HepG2 (cell line): ENCODE measurements around the gene GGACT. TPM values are rescaled to one million over a fixed set of nuclear protein-coding genes. Genes with fewer than 3 reads are reported as not detected.

Source experiments
- ATAC-seq: fragments of 200-7000 bp; cut with Tn5 transposase; 3 replicates; pipeline ENCODE4 v1.9.1; 2020; ENCODE audit warnings: mild to moderate bottlenecking, moderate library complexity
- BruUV-seq: library from RNA; stranded (reverse); fragments of 400-500 nt; replicated peaks from 2 replicates; lab custom pipeline; 2021; lab: Mats Ljungman, UMichigan
- CTCF ChIA-PET: fragments of 300-600 bp; formaldehyde crosslinking; extraction: SDS; loops from one replicate; lab custom pipeline; 2021; ENCODE audit warnings: low total read pairs, inconsistent platforms, low intra/inter-chr PET ratio; lab: Yijun Ruan, JAX
- POLR2A ChIA-PET: fragments of 350-600 bp; sonication (Branson Sonifier 250); formaldehyde crosslinking; loops from one replicate; lab custom pipeline; 2020; ENCODE audit warnings: antibody characterized with exemption, inconsistent platforms; lab: Yijun Ruan, JAX
- DNase-seq: peaks from one replicate; pipeline ENCODE4 v3.0.0-alpha.2; 2015; ENCODE audit warnings: low spot score
- FAIRE-seq: peaks from 3 replicates; lab custom pipeline; 2011; peaks lifted over from hg19 to GRCh38; lab: Jason Lieb, UNC
- H2AFZ ChIP-seq: one replicate; pipeline ENCODE4 v1.6.1; 2011; ENCODE audit warnings: low read length, inconsistent platforms
- H3K27ac ChIP-seq: fragments of 300-600 bp; 3 replicates; pipeline ENCODE4 v1.8.0; 2011; ENCODE audit warnings: mixed run types, mild to moderate bottlenecking, mixed read lengths, low read length, inconsistent platforms; ENCODE audit not compliant: insufficient read depth; ENCODE audit errors: extremely low read length
- H3K27me3 ChIP-seq, 2 experiments: fragments of 200-600 bp in 1 of 2; 2 replicates in 1 of 2; 3 replicates in 1 of 2; pipeline versions ENCODE4 v1.6.0 to v1.8.0; 2011; ENCODE audit warnings: low read length in 2 of 2, mild to moderate bottlenecking in 2 of 2, moderate library complexity in 2 of 2, inconsistent platforms in 1 of 2; ENCODE audit not compliant: insufficient read depth in 2 of 2, control insufficient read depth in 1 of 2
- H3K36me3 ChIP-seq, 2 experiments: fragments of 200-600 bp in 1 of 2; replicated peaks in 1 of 2; 2 replicates in 1 of 2; 3 replicates in 1 of 2; pipeline versions ENCODE4 v1.5.1 to v1.8.0; 2011; ENCODE audit warnings: low read length in 2 of 2, inconsistent platforms in 1 of 2; ENCODE audit not compliant: insufficient read depth in 2 of 2, control insufficient read depth in 1 of 2
- H3K4me1 ChIP-seq: 2 replicates; pipeline ENCODE4 v1.5.1; 2012; ENCODE audit warnings: low read length, inconsistent platforms; ENCODE audit not compliant: insufficient read depth
- H3K4me2 ChIP-seq: 2 replicates; pipeline ENCODE4 v1.6.0; 2011; ENCODE audit warnings: low read depth, low read length, inconsistent platforms
- H3K4me3 ChIP-seq, 3 experiments: fragments of 200-600 bp in 1 of 3; sonication (generic), shearing (Covaris generic) in 1 of 3; replicated peaks in 1 of 3; 2 replicates each; pipeline ENCODE4 v1.5.1; 2011 to 2016; ENCODE audit warnings: low read length in 3 of 3, inconsistent platforms in 2 of 3, low read depth in 2 of 3, mild to moderate bottlenecking in 2 of 3, control low read depth in 1 of 3, mixed read lengths in 1 of 3; ENCODE audit not compliant: insufficient read depth in 1 of 3
- H3K79me2 ChIP-seq: one replicate; pipeline ENCODE4 v1.6.1; 2011; ENCODE audit warnings: low read length, inconsistent platforms; ENCODE audit not compliant: insufficient read depth
- H3K9ac ChIP-seq: 2 replicates; pipeline ENCODE4 v1.6.0; 2011; ENCODE audit warnings: mild to moderate bottlenecking, low read depth, low read length, inconsistent platforms; ENCODE audit not compliant: insufficient read depth
- H3K9me3 ChIP-seq: 2 replicates; pipeline ENCODE4 v1.5.1; 2012; ENCODE audit warnings: mild to moderate bottlenecking, low read length
- H4K20me1 ChIP-seq: 2 replicates; pipeline ENCODE4 v1.6.0; 2011; ENCODE audit warnings: inconsistent platforms, mild to moderate bottlenecking, low read length, moderate library complexity; ENCODE audit not compliant: insufficient read depth
- CTCF ChIP-seq: sonication (generic); formaldehyde crosslinking; IDR thresholded peaks from 2 replicates; pipeline ENCODE4 v1.5.0; 2020; ENCODE audit warnings: mild to moderate bottlenecking, missing genetic modification reagents, moderate library complexity
- ELF4 ChIP-seq: sonication (generic); formaldehyde crosslinking; IDR thresholded peaks from 2 replicates; pipeline ENCODE4 v1.5.0; 2020; ENCODE audit warnings: missing genetic modification reagents, mild to moderate bottlenecking, moderate library complexity, borderline replicate concordance
- EZH2 ChIP-seq: conservative IDR thresholded peaks from 2 replicates; pipeline ENCODE4 v1.6.1; 2012; ENCODE audit warnings: mild to moderate bottlenecking, low read depth, low read length, moderate library complexity
- FUBP1 ChIP-seq: sonication (generic); formaldehyde crosslinking; IDR thresholded peaks from 2 replicates; pipeline ENCODE4 v1.5.1; 2020; ENCODE audit warnings: missing genetic modification reagents, mild to moderate bottlenecking, borderline replicate concordance
- GATA4 ChIP-seq: sonication (generic); IDR thresholded peaks from 2 replicates; pipeline ENCODE4 v1.6.1; 2016; ENCODE audit warnings: antibody characterized with exemption, low read depth, borderline replicate concordance
- HNRNPL ChIP-seq: fragments of 200-400 bp; formaldehyde crosslinking; IDR thresholded peaks from 2 replicates; pipeline ENCODE4 v1.6.1; 2017; ENCODE audit warnings: mild to moderate bottlenecking, low read depth, low read length
- HOXA9 ChIP-seq: sonication (generic); formaldehyde crosslinking; IDR thresholded peaks from 2 replicates; pipeline ENCODE4 v1.8.1; 2022; ENCODE audit warnings: missing genetic modification reagents, mild to moderate bottlenecking, moderate library complexity, borderline replicate concordance
- KDM3A ChIP-seq: IDR thresholded peaks from 2 replicates; pipeline ENCODE4 v1.6.1; 2018; ENCODE audit warnings: low read depth, missing compliant biosample characterization
- KLF16 ChIP-seq, 2 experiments: sonication (generic) in 1 of 2; formaldehyde crosslinking in 1 of 2; IDR thresholded peaks; 2 replicates each; pipeline versions ENCODE4 v1.6.1 to v1.8.0; 2016 to 2023; ENCODE audit warnings: missing genetic modification reagents in 2 of 2, missing compliant biosample characterization in 1 of 2
- KLF9 ChIP-seq: IDR thresholded peaks from 2 replicates; pipeline ENCODE4 v1.6.1; 2016; ENCODE audit warnings: low read depth
- RAD21 ChIP-seq: fragments of 450-650 bp; formaldehyde crosslinking; IDR thresholded peaks from 2 replicates; pipeline ENCODE4 v1.5.0; 2020; ENCODE audit warnings: mild to moderate bottlenecking
- RBAK ChIP-seq: sonication (generic); formaldehyde crosslinking; IDR thresholded peaks from 2 replicates; pipeline ENCODE4 v1.5.1; 2020; ENCODE audit warnings: mild to moderate bottlenecking, missing genetic modification reagents
- REPIN1 ChIP-seq: sonication (generic); formaldehyde crosslinking; IDR thresholded peaks from 2 replicates; pipeline ENCODE4 v1.8.0; 2022; ENCODE audit warnings: missing genetic modification reagents, low read depth, mild to moderate bottlenecking, borderline replicate concordance
- SMAD1 ChIP-seq: sonication (generic); formaldehyde crosslinking; IDR thresholded peaks from 2 replicates; pipeline ENCODE4 v1.4.0; 2020; ENCODE audit warnings: missing genetic modification reagents, low read depth, mild to moderate bottlenecking, borderline replicate concordance
- THAP9 ChIP-seq: sonication (generic); formaldehyde crosslinking; IDR thresholded peaks from 2 replicates; pipeline ENCODE4; 2020; ENCODE audit warnings: missing genetic modification reagents, mild to moderate bottlenecking, borderline replicate concordance
- WGBS: methylation state at CpG from one replicate; pipeline ENCODE4 v1.1.6; 2017; ENCODE audit warnings: low lambda C conversion rate; 5-methylcytosine and 5-hydroxymethylcytosine counted together
- in situ Hi-C: cut with HindIII; loops from 2 replicates; pipeline ENCODE4 v1.10.0; 2017; ENCODE audit warnings: low pct_unique_long_range_greater_than_20kb; ENCODE audit not compliant: extremely low pct_ligation_motif_present
- intact Hi-C: fragments of 100-400 bp; cut with micrococcal nuclease; formaldehyde crosslinking; loops from one replicate; pipeline ENCODE4 v1.10.0; 2022; ENCODE audit not compliant: unreplicated experiment
- polyA plus RNA-seq, 8 experiments: library from polyadenylated mRNA; depleted of rRNA in 3 of 8; stranded (reverse) in 7 of 8; unstranded in 1 of 8; fragments of >200 nt; fragmentation: Illumina TruSeq in 4 of 8; extraction: Trizol in 4 of 8; gene quantifications; 2 replicates each; pipeline versions ENCODE4 v1.2.1 to v1.2.3, GENCODE V29; 2011 to 2016; ENCODE audit warnings: low read depth in 4 of 8, missing spikeins in 1 of 8, mixed read lengths in 1 of 8; ENCODE audit not compliant: insufficient read depth in 1 of 8
- total RNA-seq, 5 experiments: library from RNA; depleted of rRNA; stranded (reverse); fragments of >200 nt; fragmentation: Illumina TruSeq; extraction: Trizol; gene quantifications; 2 replicates each; pipeline ENCODE4 v1.2.3, GENCODE V29; 2016; ENCODE audit warnings: low read depth in 1 of 5

The GGACT gene
- total and polyA plus RNA-seq, 2 of the 13 experiments (the other 11 are each of a cell fraction or from before 2014, with no cell fraction given): 1.7 to 1.9 TPM

- Histone ChIP-seq H3K9ac (no peak overlapping the region), H3K27me3 (no peaks in the 10 kb centered on the region), H3K36me3 (peaks cover 0 to 4% of the 10 kb centered on the region in 2 experiments; a peak in 1 of 5 replicates), H3K4me3 (no peak overlapping the region), H3K4me2 (no peak overlapping the region), H3K79me2 (no peaks in the 10 kb centered on the region), H3K9me3 (no peaks in the 10 kb centered on the region), H3K27ac (no peak overlapping the region), H4K20me1 (no peaks in the 10 kb centered on the region), H2AFZ (no peak overlapping the region), H3K4me1 (peaks cover 31% of the 10 kb centered on the region)
- 11% methylated on average over 5 of the region's 5 CpGs for WGBS
- FAIRE-seq (peak; percentile 94), ATAC-seq (peak; percentile 92), DNase-seq (peak; percentile 56)
- intact Hi-C loops (loop anchor here (1.0 to 10.0 kb wide), 5 partner anchors 280 to 859 kb away; partner anchors contain the start of genes PCCA and ZIC2), in situ Hi-C loops (loop anchor here (10.0 kb wide), 1 partner anchor 600 kb away; no protein-coding TSS in a partner anchor)
- CTCF ChIA-PET: interaction anchor here (0.7 to 1.8 kb wide), 5 partner anchors 73 to 858 kb away, joined by 3 to 30 read pairs (median 3); partner anchors contain the start of gene GGACT
- no TSS peak for BruUV-seq
- POLR2A ChIA-PET: interaction anchor here (0.6 kb wide), 1 partner anchor 343 kb away, joined by 3 read pairs; no protein-coding TSS in a partner anchor
- TF ChIP-seq SMAD1 (CRISPR knock-in tag) (no peak), THAP9 (CRISPR knock-in tag) (no peak), EZH2 (no peak), KDM3A (CRISPR knock-in tag) (0 out of 2 replicates have a peak, but pooled peaks have one; percentile 42), FUBP1 (no peak), REPIN1 (CRISPR knock-in tag) (peak; percentile 36; the same call in 1 of the 2 replicates), KLF9 (no peak), GATA4 (no peak), HOXA9 (CRISPR knock-in tag) (no peak), CTCF (peak; percentile 93), ELF4 (CRISPR knock-in tag) (no peak), RBAK (CRISPR knock-in tag) (no peak), KLF16 (CRISPR knock-in tag; IDR thresholded peaks at IDR 0.05) (no peak), RAD21 (peak; percentile 84), HNRNPL (no peak)
Observed at GRCh38 chr13:100514788-100515409, 73.7 kb downstream of the GGACT start.
